ENCODE data around the gene SOX12.
"Not testable (repeated sequence)": the region's sequence is repeated elsewhere in the genome, so short reads cannot be mapped to it uniquely, and the experiment has no call there.

The SOX12 gene

DNA sequence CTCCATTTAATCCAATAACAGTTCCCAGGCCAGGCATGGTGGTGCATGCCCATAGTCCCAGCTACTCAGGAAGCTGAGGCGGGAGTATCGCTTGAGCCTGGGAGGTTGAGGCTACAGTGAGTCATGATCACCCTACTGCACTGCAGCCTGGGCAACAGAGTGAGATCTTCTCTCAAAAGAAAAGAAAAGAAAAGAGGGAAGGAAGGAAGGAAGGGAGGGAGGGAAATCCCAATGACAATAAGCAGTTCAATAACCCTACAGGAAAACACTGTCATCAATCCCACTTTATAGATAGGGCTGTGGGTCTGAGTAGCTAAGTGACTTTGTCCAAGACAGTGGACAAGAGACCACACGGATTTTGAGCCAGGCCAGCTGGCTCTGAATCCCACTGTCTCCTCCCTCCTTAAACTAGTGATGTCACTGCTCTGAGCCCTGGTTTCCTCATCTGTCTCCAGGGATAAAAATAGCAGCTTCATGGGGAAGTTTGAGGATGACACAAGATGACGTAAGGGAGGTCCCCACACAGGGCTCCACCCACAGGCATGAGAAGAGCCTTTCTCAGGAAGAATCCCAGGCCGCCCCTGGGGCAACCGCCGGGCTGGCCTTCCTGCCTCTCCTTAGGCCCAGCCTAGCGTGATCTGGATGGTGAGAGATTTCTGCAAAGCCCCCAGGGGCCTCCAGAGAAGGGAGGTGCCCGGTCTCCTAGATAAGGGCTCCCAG is 48.0 kb downstream of the SOX12 start:
- Mint-ChIP-seq H3K27ac (peak overlapping the region; percentile 42), H3K36me3 (ENCODE audit: low read depth) (no peaks in the 10 kb centered on the region), H3K4me3 (no peak overlapping the region), H3K4me1 (ENCODE audit: low read depth) (peaks cover 20% of the 10 kb centered on the region), H3K27me3 (no peaks in the 10 kb centered on the region), H3K9me3 (no peaks in the 10 kb centered on the region)

DNA sequence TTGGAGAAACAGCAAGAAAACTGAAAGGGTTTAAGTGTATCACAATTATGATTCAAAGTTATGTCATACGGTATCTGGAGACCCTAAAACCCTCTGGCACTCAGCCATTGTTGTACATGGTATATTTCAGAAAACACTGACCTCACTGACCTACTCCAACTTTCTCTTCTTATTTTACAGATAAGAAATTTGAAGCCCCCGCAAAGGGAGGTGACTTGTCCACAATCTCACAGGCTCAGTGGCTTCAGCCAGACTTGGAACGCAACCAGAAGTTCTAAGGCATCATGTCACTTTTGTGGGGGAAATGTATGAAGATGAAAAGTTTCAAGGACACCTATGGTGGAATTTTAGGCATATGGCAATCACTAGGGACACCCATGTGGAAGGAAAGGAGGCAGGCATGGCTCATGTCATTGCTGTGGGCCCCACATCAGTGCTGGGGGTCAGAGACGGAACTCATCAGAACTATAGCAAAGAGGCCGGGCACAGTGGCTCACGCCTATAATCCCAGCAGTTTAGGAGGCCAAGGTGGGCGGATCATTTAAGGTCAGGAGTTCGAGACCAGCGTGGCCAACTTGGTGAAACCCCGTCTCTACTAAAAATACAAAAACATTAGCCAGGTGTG is 50.0 kb downstream of the SOX12 start:
- H3K27ac Mint-ChIP-seq, result no peak overlapping the region

DNA sequence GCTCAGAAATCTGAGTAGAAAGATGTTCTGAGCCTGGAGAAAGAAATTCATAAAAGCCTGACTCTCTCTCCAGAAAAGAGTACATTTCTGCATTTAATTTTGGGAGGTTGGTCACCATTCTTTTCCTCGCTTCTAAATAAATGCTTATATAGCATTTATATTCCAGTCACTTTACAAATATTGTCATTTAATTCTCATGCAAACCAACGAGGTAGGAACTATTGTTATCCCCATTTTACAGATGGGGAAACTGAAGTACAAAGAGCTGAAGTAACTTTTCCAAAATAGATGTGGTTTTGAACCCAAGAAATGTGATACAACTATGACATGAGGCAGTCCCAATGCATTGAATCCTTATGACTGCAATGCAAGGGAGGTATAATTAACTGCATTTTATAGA is 50.7 kb downstream of the SOX12 start:
- no peaks in the 10 kb centered on the region for H3K36me3 Mint-ChIP-seq (ENCODE audit: low read depth)
- H3K9me3 Mint-ChIP-seq, result no peaks in the 10 kb centered on the region
- peaks cover 25% of the 10 kb centered on the region for H3K4me1 Mint-ChIP-seq (ENCODE audit: low read depth)
- H3K27ac Mint-ChIP-seq, result no peak overlapping the region
- no peaks in the 10 kb centered on the region for H3K27me3 Mint-ChIP-seq
- H3K4me3 Mint-ChIP-seq, result no peak overlapping the region

More for the DNA sequence above, 50.0 kb downstream of the SOX12 start:
- Mint-ChIP-seq H3K36me3 (ENCODE audit: low read depth) (no peaks in the 10 kb centered on the region), H3K27me3 (no peaks in the 10 kb centered on the region), H3K4me1 (ENCODE audit: low read depth) (peaks cover 25% of the 10 kb centered on the region), H3K9me3 (no peaks in the 10 kb centered on the region), H3K4me3 (no peak overlapping the region)

DNA sequence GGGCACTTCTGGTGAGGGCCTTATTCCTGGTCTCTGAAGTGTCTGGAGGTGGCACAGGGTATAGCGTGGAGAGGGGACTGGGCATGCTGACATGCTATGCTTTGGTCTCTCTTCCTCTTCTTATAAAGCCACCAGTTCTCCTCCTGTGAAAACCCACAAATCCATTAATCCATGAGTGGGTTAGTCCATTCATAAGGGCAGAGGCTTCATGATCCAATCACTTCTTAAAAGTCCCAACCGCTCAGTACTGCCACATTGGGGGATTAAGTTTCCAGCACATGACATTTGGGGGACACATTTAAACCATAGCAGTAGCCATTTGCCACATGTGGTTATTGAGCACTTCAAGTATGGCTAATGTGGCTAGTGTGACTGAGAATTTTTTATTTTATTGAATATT is 51.4 kb downstream of the SOX12 start:
- Mint-ChIP-seq H3K27me3 (no peaks in the 10 kb centered on the region), H3K4me1 (ENCODE audit: low read depth) (peaks cover 25% of the 10 kb centered on the region), H3K9me3 (no peaks in the 10 kb centered on the region), H3K4me3 (no peak overlapping the region), H3K27ac (no peak overlapping the region), H3K36me3 (ENCODE audit: low read depth) (no peaks in the 10 kb centered on the region)

DNA sequence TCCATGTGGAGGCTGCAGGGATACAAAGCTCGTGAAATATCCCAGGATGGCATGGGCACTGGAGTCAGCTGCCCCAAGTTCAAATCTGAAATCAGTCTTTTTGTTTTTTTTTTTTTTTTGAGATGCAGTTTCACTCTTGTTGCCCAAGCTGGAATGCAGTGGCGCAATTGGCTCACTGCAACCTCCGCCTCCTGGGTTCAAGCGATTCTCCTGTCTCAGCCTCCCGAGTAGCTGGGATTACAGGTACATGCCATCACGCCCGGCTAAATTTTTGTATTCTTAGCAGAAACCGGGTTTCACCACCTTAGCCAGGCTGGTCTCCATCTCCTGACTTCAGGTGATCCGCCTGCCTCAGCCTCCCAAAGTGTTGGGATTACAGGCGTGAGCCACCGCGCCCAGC is 52.2 kb downstream of the SOX12 start:
- H3K4me1 Mint-ChIP-seq (ENCODE audit: low read depth), result peaks cover 24% of the 10 kb centered on the region
- H3K27me3 Mint-ChIP-seq; H3K27ac Mint-ChIP-seq; H3K4me3 Mint-ChIP-seq; H3K9me3 Mint-ChIP-seq; H3K36me3 Mint-ChIP-seq (ENCODE audit: low read depth): not testable (repeated sequence)

DNA sequence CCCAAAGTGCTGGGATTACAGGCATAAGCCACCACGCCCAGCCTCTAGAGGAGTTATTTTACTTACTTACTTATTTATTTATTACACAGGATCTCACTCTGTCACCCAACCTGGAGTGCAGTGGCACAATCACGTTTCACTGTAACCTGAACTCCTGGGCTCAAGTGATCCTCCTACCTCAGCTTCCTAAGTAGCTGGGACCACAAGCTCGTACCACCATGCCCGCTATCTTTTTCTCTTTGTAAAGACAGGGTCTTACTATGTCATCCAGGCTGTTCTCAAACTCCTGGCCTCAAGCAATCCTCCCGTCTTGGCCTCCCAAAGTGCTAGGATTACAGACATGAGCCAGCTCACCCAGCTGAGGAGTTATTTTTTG is 53.6 kb downstream of the SOX12 start:
- Mint-ChIP-seq H3K4me3 (no peak overlapping the region), H3K27ac (no peak overlapping the region), H3K27me3 (no peaks in the 10 kb centered on the region), H3K36me3 (ENCODE audit: low read depth) (peaks cover 4% of the 10 kb centered on the region), H3K4me1 (ENCODE audit: low read depth) (peaks cover 18% of the 10 kb centered on the region), H3K9me3 (no peaks in the 10 kb centered on the region)

Measured in stimulated activated naive CD8-positive, alpha-beta T cell treated with anti-CD3 and anti-CD28 coated beads, Interleukin-15, Interleukin-2, amounts not matched to agents 100 ng/mL and 50 ng/mL, for 24 hours (primary cell).